ENCODE results near the gene ATF7. TPM values are rescaled to one million over a fixed set of nuclear protein-coding genes. Genes with fewer than 3 reads are reported as not detected.

The ATF7 gene
- total and polyA plus RNA-seq, 2 donors (not counting 1 experiment from before 2014, with no cell fraction given) = 15.7 to 42.2 TPM

DNA sequence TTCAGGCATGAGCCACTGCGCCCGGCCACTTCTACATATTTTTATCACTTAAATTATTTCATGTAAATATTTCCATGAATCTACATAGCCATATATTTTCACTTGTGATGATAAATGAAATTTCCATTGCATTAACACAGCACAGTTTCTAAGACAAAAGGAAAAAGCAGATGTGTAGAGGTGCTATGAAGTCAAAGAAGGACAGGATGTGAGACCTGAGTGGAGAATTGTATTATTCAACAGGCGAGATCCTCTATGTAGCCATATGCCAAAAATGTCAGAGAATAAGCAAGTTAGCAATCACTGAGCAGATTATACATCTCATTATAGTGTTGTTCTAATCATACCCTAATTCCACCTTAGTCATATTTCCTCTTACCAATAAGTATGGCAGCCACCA, 38.1 kb downstream of the ATF7 start:
- no peak overlapping the region for H3K4me3 Mint-ChIP-seq
- Histone ChIP-seq H2AFZ (ENCODE audit: insufficient read depth, low read depth, low read length, poor library complexity, severe bottlenecking) (no peak overlapping the region), H3K36me3 (replicated peaks in 1 of 2; ENCODE audit: control extremely low read depth in 1 of 2, control insufficient read depth in 1 of 2, extremely low read depth in 1 of 2, insufficient read depth in 2 of 2, low read length in 1 of 2) (no peaks in the 10 kb centered on the region), H3K79me2 (ENCODE audit: control insufficient read depth, insufficient read depth, low read length) (peaks cover 12% of the 10 kb centered on the region), H4K20me1 (ENCODE audit: control insufficient read depth, insufficient read depth, low read length, poor library complexity, severe bottlenecking) (peaks cover 5% of the 10 kb centered on the region), H3K4me3 (ENCODE audit: control extremely low read depth in 1 of 5, extremely low read depth in 1 of 5, insufficient read depth in 1 of 5, low read depth in 2 of 5, low read length in 4 of 5) (no peak overlapping the region), H3K9me3 (ENCODE audit: control extremely low read depth in 1 of 3, control insufficient read depth in 2 of 3, insufficient read depth in 1 of 3, low read length in 2 of 3) (no peaks in the 10 kb centered on the region), H3K27ac (ENCODE audit: low read length in 2 of 2) (no peak overlapping the region), H3K4me2 (replicated peaks; ENCODE audit: low read depth, low read length, poor library complexity, severe bottlenecking) (no peak overlapping the region), H3K27me3 (replicated peaks in 1 of 4; ENCODE audit: control extremely low read depth in 1 of 4, control insufficient read depth in 3 of 4, insufficient read depth in 4 of 4, low read length in 3 of 4) (no peaks in the 10 kb centered on the region), H3K4me1 (ENCODE audit: control insufficient read depth in 2 of 2, insufficient read depth in 2 of 2, low read length in 2 of 2) (no peaks in the 10 kb centered on the region), H3K9ac (ENCODE audit: low read length) (no peak overlapping the region)
- TF ChIP-seq CTCF (IDR thresholded peaks at IDR 0.05) = no peak
- no peak for TF ChIP-seq EZH2 (IDR thresholded peaks at IDR 0.05; ENCODE audit: borderline replicate concordance, insufficient read depth, low read depth, low read length, poor library complexity, severe bottlenecking)
- ATAC-seq (ENCODE audit: low read depth) (no peak), DNase-seq (no peak)
- no peaks in the 10 kb centered on the region for H3K9me3 Mint-ChIP-seq (ENCODE audit: insufficient read depth)
- no peak overlapping the region for H3K27ac Mint-ChIP-seq
- no peaks in the 10 kb centered on the region for H3K27me3 Mint-ChIP-seq
- ChIA-PET POLR2A (no interaction called here), CTCF (no interaction called here)
- intact Hi-C loops (cut with micrococcal nuclease) = no loop called here
- peaks cover 5% of the 10 kb centered on the region for H3K4me1 Mint-ChIP-seq
- WGBS (ENCODE audit: insufficient coverage) = no CpG with 5 or more reads among the region's 3 CpGs

- H3K4me3 Mint-ChIP-seq = no peak overlapping the region
- peaks cover 17% of the 10 kb centered on the region for H3K79me2 ChIP-seq (ENCODE audit: control insufficient read depth, insufficient read depth, low read length)
These were observed 39.4 kb downstream of the ATF7 start for GRCh38 chr12:53586745-53587144.

More at GRCh38 chr12:53586745-53587144, 39.4 kb downstream of the ATF7 start:
- no peak for TF ChIP-seq CTCF (IDR thresholded peaks at IDR 0.05)
- no peak for TF ChIP-seq EZH2 (IDR thresholded peaks at IDR 0.05; ENCODE audit: borderline replicate concordance, insufficient read depth, low read depth, low read length, poor library complexity, severe bottlenecking)
- ChIA-PET CTCF (interaction anchor here (0.6 kb wide), 1 partner anchor 396 kb away, joined by 3 read pairs; no protein-coding TSS in a partner anchor), POLR2A (interaction anchor here (0.6 kb wide), 1 partner anchor 1568 kb away, joined by 5 read pairs; no protein-coding TSS in a partner anchor)
- WGBS (ENCODE audit: insufficient coverage) = 94% methylated on average over 6 of the region's 8 CpGs
- no peak for ATAC-seq (ENCODE audit: low read depth)
- Mint-ChIP-seq H3K27me3 (no peaks in the 10 kb centered on the region), H3K27ac (no peak overlapping the region), H3K9me3 (ENCODE audit: insufficient read depth) (no peaks in the 10 kb centered on the region), H3K4me1 (peaks cover 5% of the 10 kb centered on the region)
- Histone ChIP-seq H3K36me3 (replicated peaks in 1 of 2; ENCODE audit: control extremely low read depth in 1 of 2, control insufficient read depth in 1 of 2, extremely low read depth in 1 of 2, insufficient read depth in 2 of 2, low read length in 1 of 2) (no peaks in the 10 kb centered on the region), H3K4me2 (replicated peaks; ENCODE audit: low read depth, low read length, poor library complexity, severe bottlenecking) (no peak overlapping the region), H3K4me3 (ENCODE audit: control extremely low read depth in 1 of 5, extremely low read depth in 1 of 5, insufficient read depth in 1 of 5, low read depth in 2 of 5, low read length in 4 of 5) (no peak overlapping the region), H2AFZ (ENCODE audit: insufficient read depth, low read depth, low read length, poor library complexity, severe bottlenecking) (no peak overlapping the region), H3K27ac (ENCODE audit: low read length in 2 of 2) (no peak overlapping the region), H3K9me3 (ENCODE audit: control extremely low read depth in 1 of 3, control insufficient read depth in 2 of 3, insufficient read depth in 1 of 3, low read length in 2 of 3) (no peaks in the 10 kb centered on the region), H3K4me1 (ENCODE audit: control insufficient read depth in 2 of 2, insufficient read depth in 2 of 2, low read length in 2 of 2) (no peaks in the 10 kb centered on the region), H3K9ac (ENCODE audit: low read length) (no peak overlapping the region), H3K27me3 (replicated peaks in 1 of 4; ENCODE audit: control extremely low read depth in 1 of 4, control insufficient read depth in 3 of 4, insufficient read depth in 4 of 4, low read length in 3 of 4) (no peaks in the 10 kb centered on the region), H4K20me1 (ENCODE audit: control insufficient read depth, insufficient read depth, low read length, poor library complexity, severe bottlenecking) (peaks cover 5% of the 10 kb centered on the region)
- DNase-seq = no peak
- intact Hi-C loops (cut with micrococcal nuclease) = no loop called here

Measured in B cell (primary cell).